ENCODE results near the gene AP4B1.

AP4B1 gene

GRCh38 chr1:113912594-113913311 is 8.2 kb upstream of the AP4B1 start:
- no peak for DNase-seq (ENCODE audit: low read depth, low spot score)
- TF ChIP-seq POLR2AphosphoS5 (IDR thresholded peaks at IDR 0.05; ENCODE audit: borderline replicate concordance, low read depth, low read length) (no peak), EZH2 (IDR thresholded peaks at IDR 0.05) (no peak), FOXP2 (optimal IDR thresholded peaks at IDR 0.05; ENCODE audit: control extremely low read depth, extremely low read length, insufficient read depth) (no peak)
- peak overlapping the region; percentile 26; the same call in 1 of the 2 replicates for H3K27ac ChIP-seq
- H3K9ac ChIP-seq (ENCODE audit: insufficient read length) = no peak overlapping the region
- no peak overlapping the region for H3K4me3 ChIP-seq
- peaks cover 57% of the 10 kb centered on the region for H3K36me3 ChIP-seq (ENCODE audit: insufficient read depth, low read length)
- H3K9me3 ChIP-seq (ENCODE audit: low read depth, low read length) = no peaks in the 10 kb centered on the region

- no peak for DNase-seq (ENCODE audit: low read depth, low spot score)
- Histone ChIP-seq H3K4me3 (peak overlapping the region; percentile 82), H3K36me3 (ENCODE audit: insufficient read depth, low read length) (peaks cover 66% of the 10 kb centered on the region), H3K27ac (peak overlapping the region; percentile 86), H3K9ac (ENCODE audit: insufficient read length) (peak overlapping the region; percentile 92), H3K9me3 (ENCODE audit: low read depth, low read length) (no peaks in the 10 kb centered on the region)
- TF ChIP-seq FOXP2 (optimal IDR thresholded peaks at IDR 0.05; ENCODE audit: control extremely low read depth, extremely low read length, insufficient read depth) (no peak), EZH2 (IDR thresholded peaks at IDR 0.05) (no peak), POLR2AphosphoS5 (IDR thresholded peaks at IDR 0.05; ENCODE audit: borderline replicate concordance, low read depth, low read length) (no peak)
Observed at GRCh38 chr1:113905435-113905861, 849 bp upstream of the AP4B1 start.

- no peak for TF ChIP-seq EZH2 (IDR thresholded peaks at IDR 0.05)
- no peak for TF ChIP-seq POLR2AphosphoS5 (IDR thresholded peaks at IDR 0.05; ENCODE audit: borderline replicate concordance, low read depth, low read length)
- no peak for TF ChIP-seq FOXP2 (optimal IDR thresholded peaks at IDR 0.05; ENCODE audit: control extremely low read depth, extremely low read length, insufficient read depth)
- Histone ChIP-seq H3K9ac (ENCODE audit: insufficient read length) (peak overlapping the region; percentile 74), H3K4me3 (peak overlapping the region; percentile 82), H3K27ac (peak overlapping the region; percentile 86), H3K36me3 (ENCODE audit: insufficient read depth, low read length) (peaks cover 66% of the 10 kb centered on the region), H3K9me3 (ENCODE audit: low read depth, low read length) (no peaks in the 10 kb centered on the region)
- no peak for DNase-seq (ENCODE audit: low read depth, low spot score)
Observed at GRCh38 chr1:113904293-113904673, 316 bp downstream of the AP4B1 start.

- H3K27ac ChIP-seq = peak overlapping the region; percentile 86
- DNase-seq (ENCODE audit: low read depth, low spot score) = no peak
- H3K4me3 ChIP-seq = peak overlapping the region; percentile 82
- H3K36me3 ChIP-seq (ENCODE audit: insufficient read depth, low read length) = peaks cover 68% of the 10 kb centered on the region
- TF ChIP-seq POLR2AphosphoS5 (IDR thresholded peaks at IDR 0.05; ENCODE audit: borderline replicate concordance, low read depth, low read length) (no peak), EZH2 (IDR thresholded peaks at IDR 0.05) (no peak), FOXP2 (optimal IDR thresholded peaks at IDR 0.05; ENCODE audit: control extremely low read depth, extremely low read length, insufficient read depth) (no peak)
- H3K9ac ChIP-seq (ENCODE audit: insufficient read length) = peak overlapping the region; percentile 74
- H3K9me3 ChIP-seq (ENCODE audit: low read depth, low read length) = no peaks in the 10 kb centered on the region
Observed at GRCh38 chr1:113903501-113904292, 902 bp downstream of the AP4B1 start.

- no peak overlapping the region for H3K27ac ChIP-seq
- DNase-seq (ENCODE audit: low read depth, low spot score) = no peak
- peaks cover 71% of the 10 kb centered on the region for H3K36me3 ChIP-seq (ENCODE audit: insufficient read depth, low read length)
- no peak overlapping the region for H3K9ac ChIP-seq (ENCODE audit: insufficient read length)
- H3K9me3 ChIP-seq (ENCODE audit: low read depth, low read length) = no peaks in the 10 kb centered on the region
- H3K4me3 ChIP-seq = no peak overlapping the region
- TF ChIP-seq EZH2 (IDR thresholded peaks at IDR 0.05) (no peak), POLR2AphosphoS5 (IDR thresholded peaks at IDR 0.05; ENCODE audit: borderline replicate concordance, low read depth, low read length) (no peak), FOXP2 (optimal IDR thresholded peaks at IDR 0.05; ENCODE audit: control extremely low read depth, extremely low read length, insufficient read depth) (no peak)
Observed at GRCh38 chr1:113901191-113901590, 3.4 kb downstream of the AP4B1 start.

GRCh38 chr1:113899111-113899510 is 5.5 kb downstream of the AP4B1 start:
- Histone ChIP-seq H3K27ac (no peak overlapping the region), H3K9ac (ENCODE audit: insufficient read length) (peak overlapping the region; percentile 45), H3K36me3 (ENCODE audit: insufficient read depth, low read length) (peaks cover 91% of the 10 kb centered on the region), H3K9me3 (ENCODE audit: low read depth, low read length) (no peaks in the 10 kb centered on the region), H3K4me3 (no peak overlapping the region)
- no peak for DNase-seq (ENCODE audit: low read depth, low spot score)
- TF ChIP-seq POLR2AphosphoS5 (IDR thresholded peaks at IDR 0.05; ENCODE audit: borderline replicate concordance, low read depth, low read length) = no peak

- Histone ChIP-seq H3K27ac (no peak overlapping the region), H3K9ac (ENCODE audit: insufficient read length) (no peak overlapping the region), H3K36me3 (ENCODE audit: insufficient read depth, low read length) (peaks cover 86% of the 10 kb centered on the region), H3K9me3 (ENCODE audit: low read depth, low read length) (no peaks in the 10 kb centered on the region), H3K4me3 (no peak overlapping the region)
- no peak for DNase-seq (ENCODE audit: low read depth, low spot score)
- TF ChIP-seq EZH2 (IDR thresholded peaks at IDR 0.05) = no peak
- no peak for TF ChIP-seq FOXP2 (optimal IDR thresholded peaks at IDR 0.05; ENCODE audit: control extremely low read depth, extremely low read length, insufficient read depth)
- TF ChIP-seq POLR2AphosphoS5 (IDR thresholded peaks at IDR 0.05; ENCODE audit: borderline replicate concordance, low read depth, low read length) = no peak
Observed at GRCh38 chr1:113898241-113898814, 6.3 kb downstream of the AP4B1 start.

GRCh38 chr1:113895961-113896360 is 8.6 kb downstream of the AP4B1 start:
- no peak for TF ChIP-seq POLR2AphosphoS5 (IDR thresholded peaks at IDR 0.05; ENCODE audit: borderline replicate concordance, low read depth, low read length)
- TF ChIP-seq FOXP2 (optimal IDR thresholded peaks at IDR 0.05; ENCODE audit: control extremely low read depth, extremely low read length, insufficient read depth) = no peak
- no peak for TF ChIP-seq EZH2 (IDR thresholded peaks at IDR 0.05)
- H3K9ac ChIP-seq (ENCODE audit: insufficient read length) = no peak overlapping the region
- H3K36me3 ChIP-seq (ENCODE audit: insufficient read depth, low read length) = peaks cover 64% of the 10 kb centered on the region
- no peak for DNase-seq (ENCODE audit: low read depth, low spot score)
- H3K9me3 ChIP-seq (ENCODE audit: low read depth, low read length) = no peaks in the 10 kb centered on the region
- no peak overlapping the region for H3K4me3 ChIP-seq
- no peak overlapping the region for H3K27ac ChIP-seq
